Right forelimb (tissue), 1 donor: ENCODE results near the gene SMOC2.

Experiments used
- DNase-seq: peaks from one replicate; pipeline ENCODE4 v3.0.0-alpha.2; 2018

The SMOC2 gene, protein sequence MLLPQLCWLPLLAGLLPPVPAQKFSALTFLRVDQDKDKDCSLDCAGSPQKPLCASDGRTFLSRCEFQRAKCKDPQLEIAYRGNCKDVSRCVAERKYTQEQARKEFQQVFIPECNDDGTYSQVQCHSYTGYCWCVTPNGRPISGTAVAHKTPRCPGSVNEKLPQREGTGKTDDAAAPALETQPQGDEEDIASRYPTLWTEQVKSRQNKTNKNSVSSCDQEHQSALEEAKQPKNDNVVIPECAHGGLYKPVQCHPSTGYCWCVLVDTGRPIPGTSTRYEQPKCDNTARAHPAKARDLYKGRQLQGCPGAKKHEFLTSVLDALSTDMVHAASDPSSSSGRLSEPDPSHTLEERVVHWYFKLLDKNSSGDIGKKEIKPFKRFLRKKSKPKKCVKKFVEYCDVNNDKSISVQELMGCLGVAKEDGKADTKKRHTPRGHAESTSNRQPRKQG

GRCh38 chr6:168440520-168441433, at the start of gene SMOC2:
Gene SMOC2, plus strand, starts transcription at chr6:168441184. Its CDS starts 187 bp downstream, at chr6:168441371.
- DNase-seq = peak; percentile 77

- no peak for DNase-seq
Measured at GRCh38 chr6:168393126-168393870, 47.7 kb upstream of the SMOC2 start.

DNA sequence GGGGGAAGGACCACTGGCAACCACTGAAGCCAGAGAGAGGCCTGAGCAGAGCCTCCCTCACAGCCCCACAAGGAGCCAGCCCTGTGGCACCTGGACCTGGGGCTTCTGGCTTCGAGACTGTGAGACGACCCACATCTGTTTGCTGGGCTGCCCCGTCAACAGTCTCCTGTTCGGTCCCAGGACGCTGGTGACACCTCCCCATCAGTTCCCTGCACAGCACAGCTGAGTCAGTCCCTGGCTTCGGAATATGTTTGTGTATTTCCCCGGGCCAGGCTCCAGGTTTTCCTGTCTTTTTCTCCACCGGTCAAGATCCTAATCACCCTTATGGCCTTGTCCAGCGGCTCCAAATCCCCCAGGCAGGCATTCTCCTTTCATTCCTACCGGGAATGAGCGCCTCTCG, 46.4 kb upstream of the SMOC2 start:
- no peak for DNase-seq

DNA sequence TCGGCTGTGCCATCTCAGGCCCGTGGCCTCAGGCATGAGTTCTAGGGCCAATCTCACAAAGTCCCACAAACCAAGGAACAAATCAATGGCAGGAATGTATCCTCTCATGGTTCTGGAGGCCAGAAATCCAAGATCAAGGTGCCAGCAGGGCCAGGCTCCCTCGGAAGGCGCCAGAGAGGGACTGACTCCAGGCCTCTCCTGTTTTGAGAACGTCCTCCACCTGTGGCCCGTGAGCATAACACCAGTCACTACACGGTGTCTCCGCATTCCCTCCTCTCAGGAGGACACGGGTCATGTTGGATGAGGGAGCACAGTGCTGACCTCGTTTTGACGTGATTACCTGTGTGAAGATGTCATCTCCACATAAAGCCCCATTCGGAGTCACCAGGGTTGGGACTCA, 45.0 kb upstream of the SMOC2 start:
- no peak for DNase-seq

DNA sequence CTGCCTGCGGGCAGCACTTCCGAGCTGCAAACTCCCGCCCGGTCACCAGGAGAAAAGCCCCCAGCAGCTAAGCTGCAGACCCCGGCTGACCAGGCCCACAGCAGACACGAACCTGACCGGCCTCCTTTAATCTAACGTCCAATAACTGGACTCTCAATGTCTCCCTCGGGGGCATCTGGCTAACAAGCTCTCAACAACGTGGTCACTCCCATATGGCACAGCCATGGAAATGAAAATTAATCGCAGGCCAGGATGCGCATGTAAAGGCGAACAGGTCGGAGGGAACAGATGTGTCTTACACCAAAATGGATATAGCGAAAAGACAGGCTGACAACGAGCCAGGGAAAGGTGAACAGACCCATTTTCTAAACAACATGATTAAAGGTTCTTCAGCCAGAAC, 44.4 kb upstream of the SMOC2 start:
- DNase-seq = no peak

DNA sequence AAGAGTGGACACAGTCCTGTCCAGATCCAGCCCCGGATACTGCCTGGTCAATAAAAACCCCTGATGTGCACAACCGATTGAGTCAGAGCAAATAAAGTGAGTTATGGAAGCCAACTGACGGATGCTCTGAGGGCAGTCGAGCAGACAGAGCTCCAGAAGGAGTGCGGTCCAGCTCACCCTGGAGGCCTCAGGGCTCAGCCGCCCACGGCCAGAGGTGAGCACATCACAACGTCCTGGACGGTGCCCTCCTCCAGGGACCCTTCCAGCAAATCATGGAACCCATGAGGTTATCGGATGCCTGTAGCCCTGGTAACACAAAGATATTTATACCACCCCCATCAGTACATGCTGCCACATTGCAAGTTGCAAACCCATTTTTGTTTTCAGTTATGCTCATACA, 44.0 kb upstream of the SMOC2 start:
- no peak for DNase-seq

GRCh38 chr6:168400037-168400436, 40.9 kb upstream of the SMOC2 start:
- peak; percentile 62 for DNase-seq

GRCh38 chr6:168403370-168404005, 37.5 kb upstream of the SMOC2 start:
- peak; percentile 22 for DNase-seq

DNA sequence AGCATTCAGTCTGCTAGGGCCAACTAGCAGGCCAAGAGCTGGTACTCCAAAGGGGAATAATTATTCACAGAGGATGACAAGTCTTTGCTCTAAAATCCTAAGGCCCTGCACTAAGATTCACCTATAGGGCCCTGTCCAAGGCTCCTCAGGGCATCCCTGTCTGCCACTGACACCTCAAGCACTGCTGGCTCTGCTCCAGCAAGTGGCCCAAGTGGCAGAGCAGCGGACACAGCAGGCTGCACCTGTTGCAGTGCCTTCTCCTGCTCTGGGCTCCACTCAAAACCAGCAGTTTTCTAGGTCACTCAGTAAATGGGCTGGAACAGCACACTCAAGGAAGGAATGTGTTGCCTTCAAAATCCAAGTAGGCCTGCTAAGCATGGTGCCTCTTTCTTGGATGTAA, 36.4 kb upstream of the SMOC2 start:
- DNase-seq = no peak

- no peak for DNase-seq
Measured at GRCh38 chr6:168407842-168408241, 33.1 kb upstream of the SMOC2 start.

DNA sequence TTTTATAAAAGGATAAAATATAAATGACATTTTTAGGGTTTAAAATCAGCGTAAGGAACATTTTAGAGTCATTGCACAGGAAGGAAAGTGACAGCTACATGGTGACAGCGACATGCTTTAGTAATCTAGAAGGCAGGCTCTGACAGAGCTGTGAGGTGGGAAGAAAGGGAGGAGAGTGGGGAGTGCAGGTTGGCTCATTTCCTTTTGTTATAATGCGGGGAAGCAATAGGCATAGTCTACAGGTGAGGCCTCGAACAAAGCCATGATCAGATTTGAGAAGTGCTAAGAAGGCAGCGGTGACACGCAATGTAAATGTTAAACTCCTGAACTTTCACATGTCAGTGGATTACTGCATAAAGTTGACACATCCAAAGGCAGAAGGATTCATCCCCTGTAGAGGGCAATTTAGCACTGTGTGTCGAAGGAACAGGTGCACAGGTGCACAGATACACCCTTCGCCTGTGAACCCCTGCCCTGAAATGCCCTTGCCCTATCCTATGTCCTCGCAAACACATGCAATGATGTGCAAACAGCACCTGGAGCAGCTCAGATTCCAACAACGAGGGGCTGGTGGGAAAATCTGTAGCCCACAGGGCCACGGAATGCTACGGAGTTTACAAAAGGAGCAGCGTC, 32.4 kb upstream of the SMOC2 start:
- DNase-seq = no peak

- DNase-seq = no peak
Measured at GRCh38 chr6:168410035-168410434, 30.9 kb upstream of the SMOC2 start.

GRCh38 chr6:168410554-168411011, 30.4 kb upstream of the SMOC2 start:
- no peak for DNase-seq

GRCh38 chr6:168411130-168411529, 29.9 kb upstream of the SMOC2 start:
- DNase-seq = no peak

DNA sequence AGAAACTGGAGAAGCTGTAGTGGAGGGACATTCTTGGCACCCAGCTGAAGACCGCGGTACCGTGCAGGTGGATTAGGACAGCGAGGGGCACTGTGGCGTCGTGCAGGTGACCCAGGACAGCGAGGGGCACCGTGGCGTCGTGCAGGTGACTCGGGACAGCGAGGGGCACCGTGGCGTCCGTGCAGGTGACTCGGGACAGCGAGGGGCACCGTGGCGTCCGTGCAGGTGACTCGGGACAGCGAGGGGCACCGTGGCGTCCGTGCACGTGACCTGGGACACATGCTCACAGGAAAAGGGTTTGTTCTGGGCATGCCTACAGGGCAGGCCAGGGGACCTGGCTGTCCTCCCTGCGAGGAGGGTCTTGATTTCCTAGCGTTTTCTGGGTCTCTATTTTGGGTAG, 29.2 kb upstream of the SMOC2 start:
- no peak for DNase-seq

- no peak for DNase-seq
Measured at GRCh38 chr6:168412456-168412855, 28.5 kb upstream of the SMOC2 start.

DNA sequence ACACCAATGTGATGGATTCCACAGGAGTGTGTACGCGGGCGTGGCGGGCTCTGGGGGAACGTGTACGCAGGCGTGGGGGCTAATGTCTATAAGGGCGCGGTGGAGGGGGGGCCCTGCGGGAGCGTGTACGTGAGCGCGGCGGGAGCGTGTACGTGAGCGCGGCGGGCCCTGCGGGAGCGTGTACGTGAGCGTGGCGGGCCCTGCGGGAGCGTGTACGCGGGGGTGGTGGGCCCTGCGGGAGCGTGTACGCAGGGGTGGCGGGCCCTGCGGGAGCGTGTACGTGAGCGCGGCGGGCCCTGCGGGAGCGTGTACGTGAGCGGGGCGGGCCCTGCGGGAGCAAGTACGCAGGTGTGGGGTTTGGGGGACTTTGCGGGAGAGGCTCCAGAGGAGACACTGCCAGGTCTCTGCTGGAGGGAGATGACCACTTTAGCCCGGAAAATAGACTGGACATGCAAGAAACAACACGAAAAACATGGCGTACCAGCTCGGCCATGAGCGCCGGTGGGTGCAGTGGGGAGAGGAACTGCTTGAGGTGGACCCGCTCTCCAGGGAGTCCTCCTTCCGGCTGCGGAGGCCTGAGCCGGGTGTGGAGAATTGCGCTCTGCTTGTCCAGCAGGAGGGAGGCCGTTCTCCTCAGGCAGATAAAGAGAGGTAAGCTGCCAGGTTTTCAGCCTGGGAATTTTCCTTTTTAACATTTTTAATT, 27.8 kb upstream of the SMOC2 start:
- DNase-seq = no peak

GRCh38 chr6:168413856-168414255, 27.1 kb upstream of the SMOC2 start:
- no peak for DNase-seq

- DNase-seq = no peak
Measured at GRCh38 chr6:168414336-168415097, 26.5 kb upstream of the SMOC2 start.
